HepG2 (cell line): ENCODE results near the gene EIF5. TPM values are rescaled to one million over a fixed set of nuclear protein-coding genes. Genes with fewer than 3 reads are reported as not detected.

Source experiments
- ADNP ChIP-seq: sonication (generic); formaldehyde crosslinking; IDR thresholded peaks from 2 replicates; pipeline ENCODE4 v1.4.0; 2020; ENCODE audit warnings: missing genetic modification reagents
- AHDC1 ChIP-seq: sonication (generic); formaldehyde crosslinking; IDR thresholded peaks from 2 replicates; pipeline ENCODE4 v1.5.1; 2020; ENCODE audit warnings: mild to moderate bottlenecking, missing genetic modification reagents, borderline replicate concordance
- ATF1 ChIP-seq: IDR thresholded peaks from 2 replicates; pipeline ENCODE4 v1.6.1; 2016; ENCODE audit warnings: mild to moderate bottlenecking, control low read depth
- CEBPB ChIP-seq: IDR thresholded peaks from 2 replicates; pipeline ENCODE4 v1.6.1; 2011; ENCODE audit warnings: low read depth, low read length, improper control_type of control experiment, borderline replicate concordance
- DZIP1 ChIP-seq: sonication (generic); formaldehyde crosslinking; IDR thresholded peaks from 2 replicates; pipeline ENCODE4 v1.5.0; 2020; ENCODE audit warnings: mild to moderate bottlenecking, missing genetic modification reagents
- FOSL2 ChIP-seq: sonication (generic); formaldehyde crosslinking; IDR thresholded peaks from 2 replicates; pipeline ENCODE4 v1.4.0; 2020; ENCODE audit warnings: missing genetic modification reagents
- FOXJ3 ChIP-seq: sonication (generic); formaldehyde crosslinking; IDR thresholded peaks from 2 replicates; pipeline ENCODE4 v1.4.0; 2020; ENCODE audit warnings: missing genetic modification reagents, mild to moderate bottlenecking, borderline replicate concordance
- KLF15 ChIP-seq: sonication (generic); formaldehyde crosslinking; IDR thresholded peaks from 2 replicates; pipeline ENCODE4 v1.8.1; 2023; ENCODE audit warnings: borderline replicate concordance, mild to moderate bottlenecking, inconsistent platforms, missing genetic modification reagents, mixed read lengths
- MTA3 ChIP-seq: sonication (generic); formaldehyde crosslinking; IDR thresholded peaks from 2 replicates; pipeline ENCODE4 v1.4.0; 2020; ENCODE audit warnings: missing genetic modification reagents
- MYNN ChIP-seq: sonication (generic); formaldehyde crosslinking; IDR thresholded peaks from 2 replicates; pipeline ENCODE4 v1.4.0; 2020; ENCODE audit warnings: mild to moderate bottlenecking, low read depth, missing genetic modification reagents
- REL ChIP-seq: sonication (generic); formaldehyde crosslinking; conservative IDR thresholded peaks from 2 replicates; pipeline ENCODE4 v1.8.0; 2022; ENCODE audit warnings: mild to moderate bottlenecking, missing genetic modification reagents, moderate library complexity
- RXRA ChIP-seq: sonication (generic); formaldehyde crosslinking; IDR thresholded peaks from 2 replicates; pipeline ENCODE4 v1.5.1; 2020; ENCODE audit warnings: missing genetic modification reagents
- SCMH1 ChIP-seq: sonication (generic); formaldehyde crosslinking; IDR thresholded peaks from 2 replicates; pipeline ENCODE4 v1.9.0; 2021; ENCODE audit warnings: missing genetic modification reagents, mild to moderate bottlenecking, borderline replicate concordance
- TSC22D2 ChIP-seq: sonication (generic); formaldehyde crosslinking; IDR thresholded peaks from 2 replicates; pipeline ENCODE4 v1.5.1; 2020; ENCODE audit warnings: missing genetic modification reagents, mild to moderate bottlenecking, borderline replicate concordance
- ZBED4 ChIP-seq: sonication (generic); formaldehyde crosslinking; IDR thresholded peaks from 2 replicates; pipeline ENCODE4 v1.4.0; 2020; ENCODE audit warnings: missing genetic modification reagents, borderline replicate concordance
- ZNF225 ChIP-seq: sonication (generic); formaldehyde crosslinking; IDR thresholded peaks from 2 replicates; pipeline ENCODE4 v1.4.0; 2020; ENCODE audit warnings: mild to moderate bottlenecking, missing genetic modification reagents
- ZNF432 ChIP-seq: sonication (generic); formaldehyde crosslinking; IDR thresholded peaks from 2 replicates; pipeline ENCODE4 v1.5.0; 2020; ENCODE audit warnings: missing genetic modification reagents, mild to moderate bottlenecking, borderline replicate concordance
- ZNF674 ChIP-seq: sonication (generic); formaldehyde crosslinking; IDR thresholded peaks from 2 replicates; pipeline ENCODE4 v1.5.0; 2020; ENCODE audit warnings: low read depth, mild to moderate bottlenecking, missing genetic modification reagents
- ZNF790 ChIP-seq: sonication (generic); formaldehyde crosslinking; IDR thresholded peaks from 2 replicates; pipeline ENCODE4 v1.8.0; 2022; ENCODE audit warnings: missing genetic modification reagents, mild to moderate bottlenecking, borderline replicate concordance
- polyA plus RNA-seq, 8 experiments: library from polyadenylated mRNA; depleted of rRNA in 3 of 8; stranded (reverse) in 7 of 8; unstranded in 1 of 8; fragments of >200 nt; fragmentation: Illumina TruSeq in 4 of 8; extraction: Trizol in 4 of 8; gene quantifications; 2 replicates each; pipeline versions ENCODE4 v1.2.1 to v1.2.3, GENCODE V29; 2011 to 2016; ENCODE audit warnings: low read depth in 4 of 8, missing spikeins in 1 of 8, mixed read lengths in 1 of 8; ENCODE audit not compliant: insufficient read depth in 1 of 8
- total RNA-seq, 5 experiments: library from RNA; depleted of rRNA; stranded (reverse); fragments of >200 nt; fragmentation: Illumina TruSeq; extraction: Trizol; gene quantifications; 2 replicates each; pipeline ENCODE4 v1.2.3, GENCODE V29; 2016; ENCODE audit warnings: low read depth in 1 of 5

The EIF5 gene
- total and polyA plus RNA-seq, 2 of the 13 experiments (the other 11 are each of a cell fraction or from before 2014, with no cell fraction given) = 189 to 281 TPM

GRCh38 chr14:103315351-103315911, 18.6 kb upstream of the EIF5 start (continued):
- TF ChIP-seq AHDC1 = no peak
- TF ChIP-seq KLF15 (CRISPR knock-in tag) = no peak
- TF ChIP-seq ZNF674 = no peak
- no peak for TF ChIP-seq ZNF432
- no peak for TF ChIP-seq DZIP1
- no peak for TF ChIP-seq ZNF790 (CRISPR knock-in tag)
- no peak for TF ChIP-seq SCMH1 (CRISPR knock-in tag)
- no peak for TF ChIP-seq MTA3 (CRISPR knock-in tag)
- TF ChIP-seq CEBPB = peak; percentile 79
- no peak for TF ChIP-seq TSC22D2 (CRISPR knock-in tag)
- TF ChIP-seq MYNN (CRISPR knock-in tag) = no peak
- TF ChIP-seq REL = no peak
- no peak for TF ChIP-seq ZBED4 (CRISPR knock-in tag)
- no peak for TF ChIP-seq ZNF225 (CRISPR knock-in tag)
- TF ChIP-seq RXRA (CRISPR knock-in tag) = peak; percentile 86
- TF ChIP-seq FOSL2 (CRISPR knock-in tag) = peak; percentile 81
- no peak for TF ChIP-seq ADNP (CRISPR knock-in tag)
- TF ChIP-seq FOXJ3 (CRISPR knock-in tag) = no peak
- no peak for TF ChIP-seq ATF1
